GM23248 (cell line): ENCODE results near the gene AGA.

Experiments used
- EZH2 ChIP-seq: fragments of 200-600 bp; sonication (generic); IDR thresholded peaks from 2 replicates; pipeline ENCODE4 v1.6.1; 2018; ENCODE audit warnings: antibody characterized with exemption, mild to moderate bottlenecking; ENCODE audit not compliant: insufficient read depth, poor library complexity, severe bottlenecking
- EZH2phosphoT487 ChIP-seq: fragments of 200-600 bp; sonication (generic); IDR thresholded peaks from 2 replicates; pipeline ENCODE4 v1.6.1; 2018; ENCODE audit warnings: antibody characterized with exemption, moderate library complexity, mild to moderate bottlenecking, low read depth; ENCODE audit not compliant: insufficient read depth

DNA sequence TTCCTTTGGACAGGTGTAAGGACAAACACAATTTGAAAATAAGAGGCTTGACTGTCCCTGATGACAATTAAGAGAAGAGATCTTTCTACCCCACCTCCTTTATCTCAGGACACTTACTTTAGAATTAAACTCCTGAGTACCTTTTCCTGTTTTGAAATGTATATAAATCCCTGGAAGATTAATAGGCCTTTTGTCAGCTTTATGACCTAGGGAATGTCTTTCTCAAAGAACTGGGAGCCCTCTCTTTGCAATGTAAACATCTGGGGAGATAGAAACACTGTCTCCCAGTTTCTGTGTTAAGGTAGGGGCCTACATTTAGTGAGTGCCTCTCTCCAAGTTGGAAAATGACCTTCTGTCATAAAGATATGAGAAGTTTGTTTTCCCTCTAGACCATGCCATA, 31.7 kb downstream of the AGA start:
- TF ChIP-seq EZH2 (no peak), EZH2phosphoT487 (no peak)
